Activated CD4-positive, alpha-beta memory T cell treated with anti-CD3 and anti-CD28 coated beads for 36 hours (primary cell): ENCODE results near the gene NSFL1C. TPM values are rescaled to one million over a fixed set of nuclear protein-coding genes. Genes with fewer than 3 reads are reported as not detected.

Source experiments
- CTCF ChIA-PET: fragments of 350-600 bp; sonication (Branson Sonifier 250); formaldehyde crosslinking; loops from one replicate; lab custom pipeline; 2021; ENCODE audit warnings: antibody characterized with exemption, inconsistent platforms; lab: Charles Lee
- POLR2A ChIA-PET: fragments of 350-600 bp; sonication (Branson Sonifier 250); formaldehyde crosslinking; loops from one replicate; lab custom pipeline; 2021; ENCODE audit warnings: antibody characterized with exemption; lab: Charles Lee
- DNase-seq: peaks from one replicate; pipeline ENCODE4 v3.0.0-alpha.2; 2020
- H3K27ac Mint-ChIP-seq: one replicate; pipeline ENCODE4 v1.8.0; 2021; ENCODE audit warnings: mixed read lengths
- H3K27me3 Mint-ChIP-seq: one replicate; pipeline ENCODE4 v1.8.0; 2021; ENCODE audit warnings: mixed read lengths
- H3K36me3 Mint-ChIP-seq: one replicate; pipeline ENCODE4 v1.8.0; 2021; ENCODE audit warnings: mixed read lengths
- H3K4me1 Mint-ChIP-seq: one replicate; pipeline ENCODE4 v1.8.0; 2021; ENCODE audit warnings: low read depth, mixed read lengths
- H3K4me3 Mint-ChIP-seq: one replicate; pipeline ENCODE4 v1.8.0; 2021; ENCODE audit warnings: mild to moderate bottlenecking, mixed read lengths
- H3K9me3 Mint-ChIP-seq: one replicate; pipeline ENCODE4 v1.8.0; 2021; ENCODE audit warnings: mixed read lengths
- intact Hi-C: fragments of 100-400 bp; cut with micrococcal nuclease; formaldehyde crosslinking; loops from one replicate; pipeline ENCODE4 v1.15.1; 2023
- total RNA-seq, 2 experiments: library from RNA; stranded (reverse); gene quantifications; one replicate each; pipeline ENCODE4 v1.2.3, GENCODE V29; 2021

NSFL1C gene
- total RNA-seq, 2 experiments from 2014 or later = 81.8 to 83.1 TPM

- POLR2A ChIA-PET = interaction anchor here (1.5 kb wide), 1 partner anchor 76 kb away, joined by 4 read pairs; no protein-coding TSS in a partner anchor
- intact Hi-C loops = loop anchor here (5.0 kb wide), 2 partner anchors 189 to 309 kb away; partner anchors contain the start of gene SIRPG
- no peak for DNase-seq
- Mint-ChIP-seq H3K27ac (no peak overlapping the region), H3K4me1 (peaks cover 37% of the 10 kb centered on the region), H3K36me3 (peaks cover 8% of the 10 kb centered on the region), H3K4me3 (no peak overlapping the region), H3K9me3 (no peaks in the 10 kb centered on the region), H3K27me3 (peaks cover 6% of the 10 kb centered on the region)
- CTCF ChIA-PET = interaction anchor here (0.6 to 3.6 kb wide), 14 partner anchors 13 to 309 kb away, joined by 3 to 25 read pairs (median 8); partner anchors contain the start of gene SNPH
Measured at GRCh38 chr20:1468117-1468624, 1.5 kb upstream of the NSFL1C start.

DNA sequence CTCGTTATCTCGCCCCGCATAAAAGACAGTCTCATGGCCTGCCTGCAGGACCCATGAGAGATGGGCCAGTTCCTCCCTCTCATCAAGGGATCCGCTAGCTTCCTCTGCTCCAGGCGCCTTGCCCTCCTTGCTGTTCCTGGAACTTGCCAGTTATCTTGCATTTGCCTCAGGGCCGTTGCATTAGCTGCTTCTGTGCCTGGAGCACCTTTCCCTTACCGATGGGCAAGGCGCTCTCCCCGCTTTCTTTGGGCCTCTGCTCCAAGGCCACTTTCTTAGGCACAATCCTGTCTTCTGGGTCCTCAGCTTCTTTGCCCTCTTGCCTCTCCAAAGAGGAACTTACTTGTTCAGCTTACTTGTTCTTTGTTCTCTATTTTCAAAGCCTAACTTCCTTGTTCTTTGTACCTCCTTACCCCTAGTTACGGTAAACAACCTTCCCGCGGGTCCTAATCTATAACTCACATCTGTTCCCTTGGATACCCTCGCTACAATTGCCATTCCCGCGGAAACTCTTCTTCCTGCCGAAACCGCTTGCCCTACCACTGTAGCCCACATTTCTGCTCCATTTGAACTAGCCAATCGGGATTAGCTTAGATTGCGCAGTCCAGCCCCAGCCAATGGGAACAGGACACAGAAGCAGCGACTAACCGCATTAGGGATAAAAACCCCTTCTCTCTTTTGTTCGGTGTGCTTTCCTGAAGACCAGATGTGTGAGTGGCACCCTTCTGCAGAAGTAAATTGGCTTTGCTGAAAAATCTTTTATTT, 887 bp upstream of the NSFL1C start:
- intact Hi-C loops = loop anchor here (1.0 to 5.0 kb wide), 6 partner anchors 31 to 349 kb away; partner anchors contain the start of genes PSMF1 and SIRPG
- DNase-seq = peak; percentile 13
- Mint-ChIP-seq H3K27me3 (peaks cover 6% of the 10 kb centered on the region), H3K36me3 (peaks cover 8% of the 10 kb centered on the region), H3K9me3 (no peaks in the 10 kb centered on the region), H3K4me1 (peaks cover 38% of the 10 kb centered on the region), H3K27ac (no peak overlapping the region), H3K4me3 (peak overlapping the region; percentile 82)
- CTCF ChIA-PET = interaction anchor here (0.6 to 3.6 kb wide), 25 partner anchors 9 to 648 kb away, joined by 3 to 25 read pairs (median 4); partner anchors contain the start of genes SDCBP2 and SNPH
- POLR2A ChIA-PET = interaction anchor here (1.0 to 1.6 kb wide), 3 partner anchors 13 to 142 kb away, joined by 3 to 4 read pairs (median 4); no protein-coding TSS in a partner anchor

GRCh38 chr20:1467082-1467354, 369 bp upstream of the NSFL1C start:
- intact Hi-C loops = loop anchor here (1.0 to 5.0 kb wide), 6 partner anchors 30 to 349 kb away; partner anchors contain the start of genes PSMF1 and SIRPG
- H3K4me3 Mint-ChIP-seq = peak overlapping the region; percentile 82
- ChIA-PET CTCF (interaction anchor here (0.7 to 3.6 kb wide), 24 partner anchors 9 to 647 kb away, joined by 3 to 25 read pairs (median 4); partner anchors contain the start of genes SDCBP2 and SNPH), POLR2A (interaction anchor here (1.0 to 1.7 kb wide), 4 partner anchors 13 to 141 kb away, joined by 3 to 4 read pairs (median 4); no protein-coding TSS in a partner anchor)
- H3K36me3 Mint-ChIP-seq = peaks cover 8% of the 10 kb centered on the region
- peaks cover 38% of the 10 kb centered on the region for H3K4me1 Mint-ChIP-seq
- no peak overlapping the region for H3K27ac Mint-ChIP-seq
- peaks cover 6% of the 10 kb centered on the region for H3K27me3 Mint-ChIP-seq
- no peak for DNase-seq
- no peaks in the 10 kb centered on the region for H3K9me3 Mint-ChIP-seq

- DNase-seq = no peak
- peak overlapping the region; percentile 82 for H3K4me3 Mint-ChIP-seq
- H3K36me3 Mint-ChIP-seq = peaks cover 8% of the 10 kb centered on the region
- H3K4me1 Mint-ChIP-seq = peaks cover 38% of the 10 kb centered on the region
- no peaks in the 10 kb centered on the region for H3K9me3 Mint-ChIP-seq
- peaks cover 2% of the 10 kb centered on the region for H3K27me3 Mint-ChIP-seq
- peak overlapping the region; percentile 77 for H3K27ac Mint-ChIP-seq
- ChIA-PET CTCF (interaction anchor here (0.6 to 3.6 kb wide), 10 partner anchors 29 to 311 kb away, joined by 3 to 25 read pairs (median 8); partner anchors contain the start of gene SNPH), POLR2A (interaction anchor here (0.8 to 1.7 kb wide), 5 partner anchors 17 to 141 kb away, joined by 3 to 4 read pairs (median 3); no protein-coding TSS in a partner anchor)
- intact Hi-C loops = loop anchor here (1.0 to 5.0 kb wide), 5 partner anchors 29 to 312 kb away; partner anchors contain the start of gene SIRPG
Measured at GRCh38 chr20:1465470-1466210, 1.0 kb downstream of the NSFL1C start.

DNA sequence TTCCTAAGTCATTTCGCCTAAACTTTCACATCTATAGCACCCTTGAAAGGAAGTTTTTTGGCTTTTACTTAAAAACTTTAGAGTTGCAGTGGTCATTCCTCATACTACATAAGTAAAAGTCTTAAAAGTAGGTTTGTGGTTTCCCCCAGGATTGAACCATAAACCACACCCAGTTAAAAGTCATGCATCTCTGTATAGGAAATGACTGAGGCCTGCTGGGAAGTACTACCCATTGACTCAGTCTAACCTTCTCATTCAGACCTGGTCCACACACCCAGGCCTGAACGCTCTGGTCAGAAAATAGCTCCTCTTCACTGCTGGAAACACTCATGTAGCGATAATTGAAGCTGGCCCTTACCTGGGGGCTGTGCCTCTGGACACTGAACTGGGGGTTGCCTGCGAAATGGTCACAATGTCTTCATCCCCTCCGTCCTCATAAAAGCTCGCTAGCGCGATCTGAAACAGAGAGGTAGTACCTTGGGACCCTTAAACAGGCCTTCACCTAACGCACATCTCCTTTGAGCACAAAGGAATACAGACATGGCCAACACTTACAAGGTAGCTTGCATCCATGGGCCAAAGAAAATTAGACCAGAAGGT, 2.6 kb downstream of the NSFL1C start:
- Mint-ChIP-seq H3K4me3 (no peak overlapping the region), H3K4me1 (peaks cover 41% of the 10 kb centered on the region), H3K27ac (peak overlapping the region; percentile 30), H3K27me3 (peaks cover 2% of the 10 kb centered on the region), H3K9me3 (no peaks in the 10 kb centered on the region), H3K36me3 (peaks cover 17% of the 10 kb centered on the region)
- CTCF ChIA-PET = interaction anchor here (0.6 to 1.3 kb wide), 3 partner anchors 17 to 313 kb away, joined by 3 to 7 read pairs (median 3); no protein-coding TSS in a partner anchor
- POLR2A ChIA-PET = no interaction called here
- no peak for DNase-seq
- intact Hi-C loops = no loop called here

GRCh38 chr20:1462834-1463233, 3.8 kb downstream of the NSFL1C start:
- peaks cover 22% of the 10 kb centered on the region for H3K36me3 Mint-ChIP-seq
- no peak for DNase-seq
- intact Hi-C loops = no loop called here
- peaks cover 2% of the 10 kb centered on the region for H3K27me3 Mint-ChIP-seq
- ChIA-PET CTCF (interaction anchor here (0.8 kb wide), 1 partner anchor 150 kb away, joined by 3 read pairs; no protein-coding TSS in a partner anchor), POLR2A (no interaction called here)
- no peak overlapping the region for H3K27ac Mint-ChIP-seq
- H3K4me1 Mint-ChIP-seq = peaks cover 41% of the 10 kb centered on the region
- no peaks in the 10 kb centered on the region for H3K9me3 Mint-ChIP-seq
- no peak overlapping the region for H3K4me3 Mint-ChIP-seq

GRCh38 chr20:1462001-1462400, 4.6 kb downstream of the NSFL1C start:
- Mint-ChIP-seq H3K27me3 (no peaks in the 10 kb centered on the region), H3K27ac (no peak overlapping the region), H3K36me3 (peaks cover 27% of the 10 kb centered on the region), H3K9me3 (no peaks in the 10 kb centered on the region), H3K4me1 (peaks cover 33% of the 10 kb centered on the region), H3K4me3 (no peak overlapping the region)
- no peak for DNase-seq
- intact Hi-C loops = no loop called here
- ChIA-PET POLR2A (no interaction called here), CTCF (interaction anchor here (1.0 kb wide), 1 partner anchor 42 kb away, joined by 4 read pairs; no protein-coding TSS in a partner anchor)

DNA sequence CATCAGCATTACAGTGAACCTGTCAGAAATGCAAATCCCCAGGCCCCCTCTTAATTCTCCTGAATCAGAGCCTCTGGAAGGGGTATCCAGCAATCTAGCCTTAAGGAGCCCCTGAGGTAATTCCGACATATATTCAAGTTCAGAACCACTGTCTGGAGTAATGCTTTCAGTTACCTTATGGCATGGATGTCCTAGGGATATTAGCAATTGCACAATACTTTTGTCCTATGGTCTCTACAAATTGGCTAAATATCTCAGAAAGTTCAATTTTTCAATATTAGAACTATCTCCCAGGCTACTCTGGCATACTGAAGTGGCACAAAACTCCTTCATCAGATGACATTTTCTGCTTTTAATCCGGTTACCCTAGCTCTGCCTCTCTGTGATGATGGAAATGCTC, 6.4 kb downstream of the NSFL1C start:
- Mint-ChIP-seq H3K27me3 (no peaks in the 10 kb centered on the region), H3K27ac (no peak overlapping the region), H3K9me3 (no peaks in the 10 kb centered on the region), H3K4me1 (peaks cover 25% of the 10 kb centered on the region), H3K36me3 (peaks cover 27% of the 10 kb centered on the region), H3K4me3 (no peak overlapping the region)
- POLR2A ChIA-PET = no interaction called here
- CTCF ChIA-PET = no interaction called here
- DNase-seq = no peak
- intact Hi-C loops = no loop called here

DNA sequence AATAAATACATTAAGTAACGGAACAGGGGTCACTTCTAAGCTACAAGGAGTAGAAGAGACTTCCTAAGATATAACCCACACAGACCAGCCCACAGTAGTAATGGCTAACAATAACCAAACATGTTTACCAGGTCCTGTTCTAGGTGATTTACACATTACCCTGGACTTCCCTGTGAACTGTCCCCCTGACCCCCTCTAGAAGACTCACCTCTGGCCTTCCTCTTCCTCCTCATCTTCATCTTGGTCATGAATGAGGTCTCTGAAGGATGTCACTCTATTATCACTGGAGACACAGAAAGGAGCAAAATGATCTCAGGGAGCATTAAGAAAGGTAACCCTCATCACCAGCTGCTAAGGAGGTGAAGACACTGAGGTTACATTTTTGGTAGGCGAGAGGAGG, 8.7 kb downstream of the NSFL1C start:
- Mint-ChIP-seq H3K4me3 (no peak overlapping the region), H3K27ac (no peak overlapping the region), H3K36me3 (peaks cover 34% of the 10 kb centered on the region), H3K4me1 (peaks cover 3% of the 10 kb centered on the region), H3K27me3 (no peaks in the 10 kb centered on the region), H3K9me3 (no peaks in the 10 kb centered on the region)
- CTCF ChIA-PET = interaction anchor here (0.6 to 1.5 kb wide), 3 partner anchors 9 to 232 kb away, joined by 3 to 4 read pairs (median 3); partner anchors contain the start of gene NSFL1C
- no peak for DNase-seq
- POLR2A ChIA-PET = no interaction called here
- intact Hi-C loops = no loop called here

DNA sequence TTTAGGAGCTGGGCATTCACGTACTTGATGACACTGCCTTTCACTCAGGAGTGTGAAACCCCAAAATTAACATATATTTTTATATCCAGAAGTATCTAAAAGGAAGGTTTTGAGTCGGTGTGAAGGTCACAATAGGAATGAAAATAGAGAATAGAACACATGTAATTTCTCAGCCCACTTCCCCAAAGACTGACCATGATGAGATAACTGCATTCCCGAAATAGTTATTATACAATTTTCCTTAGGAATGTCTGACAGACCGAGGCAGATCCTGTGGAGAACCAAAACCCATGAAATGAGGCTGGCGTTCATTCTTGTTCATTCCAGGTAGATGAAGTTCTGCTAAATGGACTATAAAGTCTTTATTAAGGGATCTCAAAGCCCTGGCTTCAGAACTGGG, 10.3 kb downstream of the NSFL1C start:
- Mint-ChIP-seq H3K27ac (no peak overlapping the region), H3K27me3 (no peaks in the 10 kb centered on the region), H3K36me3 (peaks cover 49% of the 10 kb centered on the region), H3K4me1 (peaks cover 3% of the 10 kb centered on the region), H3K9me3 (no peaks in the 10 kb centered on the region), H3K4me3 (no peak overlapping the region)
- intact Hi-C loops = no loop called here
- CTCF ChIA-PET = no interaction called here
- POLR2A ChIA-PET = no interaction called here
- no peak for DNase-seq

GRCh38 chr20:1450926-1451491, 15.6 kb downstream of the NSFL1C start:
- H3K4me1 Mint-ChIP-seq = no peaks in the 10 kb centered on the region
- H3K27me3 Mint-ChIP-seq = no peaks in the 10 kb centered on the region
- no peak for DNase-seq
- intact Hi-C loops = no loop called here
- H3K36me3 Mint-ChIP-seq = peaks cover 45% of the 10 kb centered on the region
- no peak overlapping the region for H3K4me3 Mint-ChIP-seq
- POLR2A ChIA-PET = no interaction called here
- no peak overlapping the region for H3K27ac Mint-ChIP-seq
- CTCF ChIA-PET = interaction anchor here (0.6 to 2.7 kb wide), 3 partner anchors 11 to 495 kb away, joined by 3 to 6 read pairs (median 5); partner anchors contain the start of gene NSFL1C
- no peaks in the 10 kb centered on the region for H3K9me3 Mint-ChIP-seq
